22Rv1 (cell line): Measurements from ENCODE around the gene DEFB131B.
"Not testable (repeated sequence)": the region's sequence is repeated elsewhere in the genome, so short reads cannot be mapped to it uniquely, and the experiment has no call there.

Experiments used
- ZFX ChIP-seq: fragments of 450-650 bp; IDR thresholded peaks from 2 replicates; pipeline ENCODE4 v1.6.1; 2017; ENCODE audit warnings: antibody characterized with exemption, borderline replicate concordance
- TF ChIP-seq, protein P1 (sequence below): fragments of 450-650 bp; IDR thresholded peaks from 2 replicates; pipeline ENCODE4 v1.5.1; 2017; ENCODE audit warnings: mild to moderate bottlenecking

DNA sequence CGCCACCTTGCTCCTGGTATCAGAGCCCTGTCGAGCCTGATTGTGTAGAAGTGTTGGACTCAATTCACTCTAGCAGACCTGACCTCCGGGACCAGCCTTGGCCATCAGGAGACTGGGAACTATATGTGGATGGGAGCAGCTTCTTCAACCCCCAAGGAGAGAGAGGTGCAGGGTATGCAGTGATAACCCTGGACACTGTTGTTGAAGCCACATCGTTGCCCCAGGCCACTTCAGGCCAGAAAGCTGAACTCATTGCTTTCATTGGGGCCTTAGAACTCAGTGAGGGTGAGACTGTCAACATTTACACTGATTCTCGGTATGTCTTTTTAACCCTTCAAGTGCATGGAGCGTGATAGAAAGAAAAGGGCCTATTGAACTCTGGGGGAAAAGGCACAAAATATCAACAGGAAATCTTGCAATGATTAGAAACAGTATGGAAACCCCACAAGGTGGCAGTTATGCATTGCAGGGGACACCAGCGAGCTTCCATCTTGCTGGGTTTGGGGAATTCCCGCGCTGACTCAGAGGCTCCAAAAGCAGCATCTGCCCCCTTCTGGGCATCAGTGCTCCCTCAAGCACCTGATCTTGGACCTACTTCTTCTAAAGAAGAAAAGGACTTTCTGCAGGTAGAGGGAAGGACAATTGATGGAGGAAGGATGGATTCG, 33.2 kb downstream of the DEFB131B start:
- TF ChIP-seq, protein P1, sequence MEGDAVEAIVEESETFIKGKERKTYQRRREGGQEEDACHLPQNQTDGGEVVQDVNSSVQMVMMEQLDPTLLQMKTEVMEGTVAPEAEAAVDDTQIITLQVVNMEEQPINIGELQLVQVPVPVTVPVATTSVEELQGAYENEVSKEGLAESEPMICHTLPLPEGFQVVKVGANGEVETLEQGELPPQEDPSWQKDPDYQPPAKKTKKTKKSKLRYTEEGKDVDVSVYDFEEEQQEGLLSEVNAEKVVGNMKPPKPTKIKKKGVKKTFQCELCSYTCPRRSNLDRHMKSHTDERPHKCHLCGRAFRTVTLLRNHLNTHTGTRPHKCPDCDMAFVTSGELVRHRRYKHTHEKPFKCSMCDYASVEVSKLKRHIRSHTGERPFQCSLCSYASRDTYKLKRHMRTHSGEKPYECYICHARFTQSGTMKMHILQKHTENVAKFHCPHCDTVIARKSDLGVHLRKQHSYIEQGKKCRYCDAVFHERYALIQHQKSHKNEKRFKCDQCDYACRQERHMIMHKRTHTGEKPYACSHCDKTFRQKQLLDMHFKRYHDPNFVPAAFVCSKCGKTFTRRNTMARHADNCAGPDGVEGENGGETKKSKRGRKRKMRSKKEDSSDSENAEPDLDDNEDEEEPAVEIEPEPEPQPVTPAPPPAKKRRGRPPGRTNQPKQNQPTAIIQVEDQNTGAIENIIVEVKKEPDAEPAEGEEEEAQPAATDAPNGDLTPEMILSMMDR = not testable (repeated sequence)
- not testable (repeated sequence) for TF ChIP-seq ZFX
